NT2/D1 (cell line): ENCODE results near the gene SLC6A11.

ENCODE experiments used
- DNase-seq: peaks from one replicate; pipeline ENCODE4 v3.0.0-alpha.2; 2011; ENCODE audit warnings: low read depth, low spot score
- H3K27me3 ChIP-seq: 2 replicates; pipeline ENCODE4 v1.6.0; 2011; ENCODE audit warnings: mild to moderate bottlenecking; ENCODE audit not compliant: insufficient read length, insufficient read depth
- H3K36me3 ChIP-seq: 2 replicates; pipeline ENCODE4 v1.6.1; 2011; ENCODE audit warnings: mild to moderate bottlenecking, low read length, mixed read lengths; ENCODE audit not compliant: insufficient read depth, insufficient read length
- H3K4me1 ChIP-seq: 2 replicates; pipeline ENCODE4 v1.5.1; 2011; ENCODE audit not compliant: insufficient read depth, insufficient read length
- H3K4me3 ChIP-seq: 2 replicates; pipeline ENCODE4 v1.5.1; 2011; ENCODE audit warnings: low read depth; ENCODE audit not compliant: insufficient read length
- H3K9ac ChIP-seq: 2 replicates; pipeline ENCODE4 v1.6.0; 2011; ENCODE audit warnings: low read depth; ENCODE audit not compliant: insufficient read length
- H3K9me3 ChIP-seq: 2 replicates; pipeline ENCODE4 v1.5.1; 2011; ENCODE audit warnings: mild to moderate bottlenecking, low read length; ENCODE audit not compliant: insufficient read depth
- SUZ12 ChIP-seq: IDR thresholded peaks from 2 replicates; pipeline ENCODE4 v1.6.1; 2011; ENCODE audit not compliant: insufficient read length, insufficient read depth; ENCODE audit errors: extremely low read depth
- YY1 ChIP-seq: IDR thresholded peaks from 2 replicates; pipeline ENCODE4 v1.6.1; 2011; ENCODE audit not compliant: insufficient read length, insufficient read depth
- ZNF274 ChIP-seq: IDR thresholded peaks from 2 replicates; pipeline ENCODE4 v1.6.1; 2011; ENCODE audit warnings: mild to moderate bottlenecking, low read depth, low read length

The SLC6A11 gene

GRCh38 chr3:10925436-10926255 lies 109.6 kb downstream of the SLC6A11 start:
- no peak overlapping the region for H3K4me3 ChIP-seq
- no peak for DNase-seq
- H3K9me3 ChIP-seq: no peaks in the 10 kb centered on the region
- no peaks in the 10 kb centered on the region for H3K27me3 ChIP-seq
- TF ChIP-seq YY1: no peak
- TF ChIP-seq ZNF274: no peak
- TF ChIP-seq SUZ12: no peak
- H3K36me3 ChIP-seq: no peaks in the 10 kb centered on the region
- peaks cover 8% of the 10 kb centered on the region for H3K4me1 ChIP-seq
- H3K9ac ChIP-seq: no peak overlapping the region

- no peak overlapping the region for H3K9ac ChIP-seq
- TF ChIP-seq YY1 (no peak), ZNF274 (no peak), SUZ12 (no peak)
- H3K36me3 ChIP-seq: no peaks in the 10 kb centered on the region
- no peaks in the 10 kb centered on the region for H3K9me3 ChIP-seq
- H3K4me3 ChIP-seq: no peak overlapping the region
- H3K4me1 ChIP-seq: peaks cover 8% of the 10 kb centered on the region
- no peak for DNase-seq
- no peaks in the 10 kb centered on the region for H3K27me3 ChIP-seq
Measured at GRCh38 chr3:10926256-10926810, 110.3 kb downstream of the SLC6A11 start.

GRCh38 chr3:10926811-10927521 lies 110.9 kb downstream of the SLC6A11 start:
- no peak overlapping the region for H3K4me3 ChIP-seq
- H3K9ac ChIP-seq: no peak overlapping the region
- no peak for DNase-seq
- H3K4me1 ChIP-seq: peaks cover 8% of the 10 kb centered on the region
- H3K36me3 ChIP-seq: no peaks in the 10 kb centered on the region
- TF ChIP-seq YY1 (no peak), SUZ12 (no peak), ZNF274 (no peak)
- no peaks in the 10 kb centered on the region for H3K27me3 ChIP-seq
- H3K9me3 ChIP-seq: no peaks in the 10 kb centered on the region

GRCh38 chr3:10927551-10927950 lies 111.5 kb downstream of the SLC6A11 start:
- TF ChIP-seq ZNF274 (no peak), YY1 (no peak), SUZ12 (no peak)
- no peaks in the 10 kb centered on the region for H3K27me3 ChIP-seq

DNA sequence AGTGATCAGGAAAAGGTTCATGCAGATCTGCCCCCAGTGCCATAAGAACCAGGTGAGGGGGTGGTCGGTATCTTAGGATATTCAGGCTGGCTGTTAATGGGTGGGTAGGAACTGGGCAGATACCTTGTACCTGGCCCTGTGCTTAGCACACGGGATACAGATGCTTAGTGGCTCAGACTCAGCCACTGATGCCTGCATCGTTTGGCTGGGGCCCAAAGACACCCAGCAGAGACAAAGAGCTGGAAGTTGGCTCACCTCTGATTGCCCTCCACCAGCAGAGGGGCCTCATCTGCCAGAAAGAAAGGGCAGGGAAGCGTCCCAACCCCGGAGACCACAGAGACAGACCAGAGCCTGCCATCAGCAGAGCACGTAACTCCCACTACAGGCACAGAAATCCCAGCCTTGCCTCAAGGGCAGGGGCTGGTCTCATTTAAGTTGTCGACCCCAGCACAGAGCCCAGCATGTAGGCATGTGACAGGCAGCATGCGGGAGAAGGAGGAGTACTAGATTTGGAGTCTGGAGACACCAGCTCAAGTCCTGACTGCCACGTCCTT lies 112.5 kb downstream of the SLC6A11 start:
- H3K27me3 ChIP-seq: no peaks in the 10 kb centered on the region
- TF ChIP-seq SUZ12 (no peak), YY1 (no peak), ZNF274 (no peak)
- peaks cover 11% of the 10 kb centered on the region for H3K4me1 ChIP-seq
- H3K36me3 ChIP-seq: no peaks in the 10 kb centered on the region
- H3K9ac ChIP-seq: peak overlapping the region; percentile 7
- no peaks in the 10 kb centered on the region for H3K9me3 ChIP-seq
- DNase-seq: no peak
- no peak overlapping the region for H3K4me3 ChIP-seq

More at GRCh38 chr3:10927551-10927950, 111.5 kb downstream of the SLC6A11 start:
- no peaks in the 10 kb centered on the region for H3K9me3 ChIP-seq
- no peaks in the 10 kb centered on the region for H3K36me3 ChIP-seq
- no peak overlapping the region for H3K4me3 ChIP-seq
- no peak for DNase-seq
- H3K9ac ChIP-seq: no peak overlapping the region
- peaks cover 8% of the 10 kb centered on the region for H3K4me1 ChIP-seq

DNA sequence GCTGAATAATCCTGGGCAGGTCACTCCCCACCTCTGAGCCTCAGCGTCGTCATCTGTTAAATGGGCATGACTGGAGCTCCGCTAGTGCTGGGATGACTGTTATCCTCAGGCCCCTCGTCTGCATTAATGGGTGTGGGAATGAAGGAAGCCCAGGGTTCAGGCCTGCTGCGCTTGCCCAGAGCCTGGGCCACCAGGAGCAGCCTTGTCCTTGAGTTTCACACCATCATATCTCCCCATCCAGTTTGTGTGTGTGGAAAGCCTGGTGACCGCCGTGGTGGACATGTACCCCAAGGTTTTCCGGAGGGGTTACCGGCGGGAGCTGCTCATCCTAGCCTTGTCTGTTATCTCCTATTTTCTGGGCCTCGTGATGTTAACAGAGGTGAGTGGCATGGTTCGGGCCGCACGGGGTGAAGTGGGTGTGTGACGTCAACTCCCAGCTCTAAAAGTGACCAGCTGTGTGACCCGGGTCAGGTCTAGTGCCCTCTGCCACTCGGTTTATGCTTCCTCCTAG lies 113.0 kb downstream of the SLC6A11 start:
- H3K4me1 ChIP-seq: peaks cover 15% of the 10 kb centered on the region
- H3K9ac ChIP-seq: no peak overlapping the region
- H3K27me3 ChIP-seq: no peaks in the 10 kb centered on the region
- H3K36me3 ChIP-seq: no peaks in the 10 kb centered on the region
- TF ChIP-seq YY1 (no peak), ZNF274 (no peak), SUZ12 (no peak)
- DNase-seq: no peak
- H3K9me3 ChIP-seq: no peaks in the 10 kb centered on the region
- no peak overlapping the region for H3K4me3 ChIP-seq
